Smooth muscle cell (in vitro differentiated cells): ENCODE measurements around the gene METTL23. TPM values are rescaled to one million over a fixed set of nuclear protein-coding genes. Genes with fewer than 3 reads are reported as not detected.

ENCODE experiments used
- DNase-seq: peaks from one replicate; lab custom pipeline; 2025; ENCODE audit not compliant: unreplicated experiment; lab: John Stamatoyannopoulos, UW
- H2AFZ ChIP-seq: fragments of 200-600 bp; sonication (generic); 2 replicates; pipeline ENCODE4 v1.6.0; 2016; ENCODE audit warnings: antibody characterized with exemption, low read depth, mild to moderate bottlenecking
- H3F3A ChIP-seq: fragments of 200-600 bp; sonication (generic); 2 replicates; pipeline ENCODE4 v1.6.0; 2017; ENCODE audit warnings: antibody characterized with exemption, low read depth
- H3K27ac ChIP-seq: fragments of 200-600 bp; sonication (generic); 2 replicates; pipeline ENCODE4 v1.5.1; 2016; ENCODE audit warnings: low read depth, mild to moderate bottlenecking
- H3K27me3 ChIP-seq: fragments of 200-600 bp; sonication (generic); 2 replicates; pipeline ENCODE4 v1.6.1; 2016; ENCODE audit warnings: low read depth, mild to moderate bottlenecking
- H3K36me3 ChIP-seq: fragments of 200-600 bp; sonication (generic); 2 replicates; pipeline ENCODE4 v1.5.1; 2016; ENCODE audit warnings: low read depth
- H3K4me1 ChIP-seq: fragments of 200-600 bp; sonication (generic); 2 replicates; pipeline ENCODE4 v1.5.1; 2016; ENCODE audit warnings: low read depth
- H3K4me2 ChIP-seq: fragments of 200-600 bp; sonication (generic); 2 replicates; pipeline ENCODE4 v1.6.0; 2016; ENCODE audit warnings: mild to moderate bottlenecking
- H3K4me3 ChIP-seq: fragments of 200-600 bp; sonication (generic); 2 replicates; pipeline ENCODE4 v1.5.1; 2016; ENCODE audit warnings: mild to moderate bottlenecking
- H3K79me2 ChIP-seq: fragments of 200-600 bp; sonication (generic); 2 replicates; pipeline ENCODE4 v1.6.0; 2016; ENCODE audit warnings: low read depth, mild to moderate bottlenecking
- H3K9ac ChIP-seq: fragments of 200-600 bp; sonication (generic); 2 replicates; pipeline ENCODE4 v1.6.0; 2016; ENCODE audit warnings: low read depth
- H3K9me3 ChIP-seq: fragments of 200-600 bp; sonication (generic); replicated peaks from 2 replicates; pipeline ENCODE4 v1.5.1; 2016; ENCODE audit warnings: low read depth
- H4K20me1 ChIP-seq: fragments of 200-600 bp; sonication (generic); 2 replicates; pipeline ENCODE4 v1.6.0; 2016; ENCODE audit warnings: low read depth
- WGBS: methylation state at CpG from one replicate; pipeline ENCODE4 v1.1.7; 2016; ENCODE audit warnings: low lambda C conversion rate; 5-methylcytosine and 5-hydroxymethylcytosine counted together
- polyA plus RNA-seq: library from polyadenylated mRNA; unstranded; fragments of >200 nt; fragmentation: Nextera tagmentation; extraction: Ambion mirVana; gene quantifications from 2 replicates; pipeline ENCODE4 v1.2.1, GENCODE V29; 2016
- total RNA-seq: library from RNA; depleted of rRNA; stranded (reverse); fragments of >200 nt; gene quantifications from 2 replicates; pipeline ENCODE4 v1.2.3, GENCODE V29; 2014
- TF ChIP-seq, protein P1 (sequence below): fragments of 200-600 bp; sonication (generic); IDR thresholded peaks from 2 replicates; pipeline ENCODE4 v1.5.1; 2017; ENCODE audit warnings: borderline replicate concordance, mild to moderate bottlenecking, antibody characterized with exemption; ENCODE audit not compliant: insufficient read depth, poor library complexity, severe bottlenecking

Gene METTL23
- total and polyA plus RNA-seq, 2 experiments from 2014 or later = 28.2 to 47.1 TPM

DNA sequence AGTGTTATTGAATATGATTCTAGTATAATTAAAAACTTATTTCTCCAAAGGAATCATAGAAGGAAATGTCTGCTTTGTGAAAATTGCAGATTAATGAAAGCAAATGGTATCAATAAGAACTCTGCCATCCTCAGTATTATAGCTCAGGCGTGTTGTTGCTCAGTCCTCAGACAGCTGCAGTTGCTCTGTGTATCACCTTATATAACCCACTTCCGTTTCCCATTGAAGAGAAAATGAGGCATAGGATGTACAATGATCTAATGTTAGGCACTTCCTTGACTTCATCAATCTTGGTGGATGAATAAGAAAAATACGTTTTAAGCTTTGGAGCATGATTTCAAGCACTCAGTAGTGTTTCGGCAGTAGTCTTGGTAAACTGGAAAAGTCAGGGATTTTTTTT lies 25.4 kb downstream of the METTL23 start:
- Histone ChIP-seq H3F3A (no peaks in the 10 kb centered on the region), H2AFZ (no peak overlapping the region), H3K79me2 (peaks cover 5% of the 10 kb centered on the region), H3K9ac (no peak overlapping the region), H3K4me2 (no peak overlapping the region), H3K27me3 (no peaks in the 10 kb centered on the region), H3K9me3 (no peaks in the 10 kb centered on the region), H4K20me1 (no peaks in the 10 kb centered on the region), H3K27ac (no peak overlapping the region), H3K36me3 (no peaks in the 10 kb centered on the region), H3K4me3 (no peak overlapping the region), H3K4me1 (no peaks in the 10 kb centered on the region)
- DNase-seq = no peak
- TF ChIP-seq, protein P1, sequence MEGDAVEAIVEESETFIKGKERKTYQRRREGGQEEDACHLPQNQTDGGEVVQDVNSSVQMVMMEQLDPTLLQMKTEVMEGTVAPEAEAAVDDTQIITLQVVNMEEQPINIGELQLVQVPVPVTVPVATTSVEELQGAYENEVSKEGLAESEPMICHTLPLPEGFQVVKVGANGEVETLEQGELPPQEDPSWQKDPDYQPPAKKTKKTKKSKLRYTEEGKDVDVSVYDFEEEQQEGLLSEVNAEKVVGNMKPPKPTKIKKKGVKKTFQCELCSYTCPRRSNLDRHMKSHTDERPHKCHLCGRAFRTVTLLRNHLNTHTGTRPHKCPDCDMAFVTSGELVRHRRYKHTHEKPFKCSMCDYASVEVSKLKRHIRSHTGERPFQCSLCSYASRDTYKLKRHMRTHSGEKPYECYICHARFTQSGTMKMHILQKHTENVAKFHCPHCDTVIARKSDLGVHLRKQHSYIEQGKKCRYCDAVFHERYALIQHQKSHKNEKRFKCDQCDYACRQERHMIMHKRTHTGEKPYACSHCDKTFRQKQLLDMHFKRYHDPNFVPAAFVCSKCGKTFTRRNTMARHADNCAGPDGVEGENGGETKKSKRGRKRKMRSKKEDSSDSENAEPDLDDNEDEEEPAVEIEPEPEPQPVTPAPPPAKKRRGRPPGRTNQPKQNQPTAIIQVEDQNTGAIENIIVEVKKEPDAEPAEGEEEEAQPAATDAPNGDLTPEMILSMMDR = no peak
- 93% methylated on average over 4 of the region's 4 CpGs for WGBS

DNA sequence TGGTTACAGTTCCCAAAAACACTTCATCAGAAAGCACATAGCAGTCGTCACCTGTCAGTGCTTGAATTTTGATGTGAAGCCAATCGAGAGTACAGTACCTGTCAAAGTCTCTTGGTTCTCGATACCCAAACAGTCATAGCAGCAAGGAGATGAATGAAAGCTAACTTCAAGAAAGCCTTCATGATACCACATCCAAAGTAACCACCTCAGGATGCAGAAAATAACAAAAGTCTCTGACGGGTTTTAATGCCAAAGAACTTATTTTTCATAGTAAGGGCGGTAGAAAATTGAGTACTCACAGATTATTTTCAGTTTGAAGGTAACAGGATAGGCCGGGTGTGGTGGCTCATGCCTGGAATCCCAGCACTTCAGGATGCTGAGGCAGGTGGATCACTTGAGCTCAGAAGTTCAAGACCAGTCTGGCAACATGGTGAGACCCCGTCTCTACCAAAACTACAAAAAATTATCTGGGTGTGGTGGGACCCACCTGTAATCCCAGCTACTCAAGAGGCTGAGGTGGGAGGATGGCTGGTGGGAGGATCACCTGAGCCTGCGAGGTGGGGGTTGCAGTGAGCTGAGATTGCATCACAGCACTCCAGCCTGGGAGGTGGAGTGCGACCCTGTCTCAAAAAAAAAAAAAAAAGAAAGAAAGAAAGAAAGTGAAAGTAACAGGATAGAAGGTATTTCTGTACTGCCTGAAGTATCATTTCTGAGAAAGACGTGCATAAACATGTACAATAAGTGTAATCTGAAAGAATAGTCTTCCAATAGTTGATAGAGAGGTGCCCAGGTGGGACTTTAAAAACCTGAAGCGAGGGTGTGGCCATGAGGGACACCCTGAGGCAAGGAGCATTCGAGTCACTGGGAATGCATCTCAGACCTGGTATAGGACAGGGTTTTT lies 26.7 kb downstream of the METTL23 start:
- WGBS = 92% methylated on average over 12 of the region's 12 CpGs
- no peaks in the 10 kb centered on the region for H3F3A ChIP-seq

DNA sequence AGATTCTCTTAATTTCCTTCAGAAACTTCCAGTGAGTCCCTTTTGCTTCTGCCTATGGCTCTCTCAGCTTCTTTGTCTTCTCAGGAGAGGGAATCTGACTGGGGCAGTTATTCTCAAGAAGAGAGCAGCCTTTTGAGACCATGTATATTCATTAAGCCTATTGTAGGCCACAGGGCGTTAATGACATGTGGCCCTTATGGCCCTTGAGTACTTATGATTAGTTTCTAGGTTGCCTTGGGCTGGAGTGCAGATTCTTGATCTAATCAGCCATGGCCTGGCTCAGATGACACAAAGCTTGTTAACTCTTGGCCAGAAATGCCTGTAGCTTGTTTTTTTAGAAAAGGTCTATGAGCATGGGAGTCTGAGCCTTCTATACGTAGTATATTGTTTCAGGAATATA lies 28.6 kb downstream of the METTL23 start:
- H3K9me3 ChIP-seq = no peaks in the 10 kb centered on the region
- TF ChIP-seq, protein P1 = no peak
- no peak overlapping the region for H3K9ac ChIP-seq
- no peak overlapping the region for H3K4me2 ChIP-seq
- H4K20me1 ChIP-seq = no peaks in the 10 kb centered on the region
- H3F3A ChIP-seq = no peaks in the 10 kb centered on the region
- H3K36me3 ChIP-seq = no peaks in the 10 kb centered on the region
- no peak overlapping the region for H3K27ac ChIP-seq
- 97% methylated on average over 2 of the region's 2 CpGs for WGBS
- H3K4me1 ChIP-seq = no peaks in the 10 kb centered on the region
- no peak overlapping the region for H3K4me3 ChIP-seq
- no peak for DNase-seq
- no peak overlapping the region for H2AFZ ChIP-seq
- no peaks in the 10 kb centered on the region for H3K79me2 ChIP-seq
- H3K27me3 ChIP-seq = no peaks in the 10 kb centered on the region

More for the DNA sequence above, 26.7 kb downstream of the METTL23 start:
- Histone ChIP-seq H3K4me2 (no peak overlapping the region), H4K20me1 (no peaks in the 10 kb centered on the region), H3K9ac (no peak overlapping the region), H3K36me3 (no peaks in the 10 kb centered on the region), H3K27ac (no peak overlapping the region), H3K79me2 (peaks cover 5% of the 10 kb centered on the region), H2AFZ (no peak overlapping the region), H3K27me3 (no peaks in the 10 kb centered on the region), H3K4me3 (no peak overlapping the region), H3K4me1 (no peaks in the 10 kb centered on the region), H3K9me3 (no peaks in the 10 kb centered on the region)
- DNase-seq = no peak
- TF ChIP-seq, protein P1 = no peak
